ENCODE data around the gene IL1B.

- TF ChIP-seq POLR2AphosphoS5 (IDR thresholded peaks at IDR 0.05; ENCODE audit: low read depth, low read length) (no peak), TAF1 (IDR thresholded peaks at IDR 0.05; ENCODE audit: borderline replicate concordance, insufficient read depth, low read length) (no peak)
These were observed 46.3 kb downstream of the IL1B start for GRCh38 chr2:112790305-112790704.
